ENCODE measurements around the gene EXOG.

The EXOG gene

GRCh38 chr3:38496131-38496910 is at the start of gene EXOG:
TSS of gene EXOG (plus strand) at chr3:38496340. CDS start at chr3:38496368, 28 bp downstream.
- peak; percentile 88 for DNase-seq (ENCODE audit: low read depth)

- DNase-seq (ENCODE audit: low read depth) = no peak
Observed at GRCh38 chr3:38446812-38447211, 49.3 kb upstream of the EXOG start.

GRCh38 chr3:38450853-38451252 is 45.3 kb upstream of the EXOG start:
- no peak for DNase-seq (ENCODE audit: low read depth)

GRCh38 chr3:38453075-38453912 is 42.8 kb upstream of the EXOG start, which contains the start of gene ACVR2B:
TSS of gene ACVR2B (plus strand) at chr3:38453890. CDS start at chr3:38454323, 433 bp downstream.
- peak; percentile 42 for DNase-seq (ENCODE audit: low read depth)

GRCh38 chr3:38453913-38454177 is 42.3 kb upstream of the EXOG start:
- DNase-seq (ENCODE audit: low read depth) = no peak

GRCh38 chr3:38454178-38454883 is 41.8 kb upstream of the EXOG start:
- no peak for DNase-seq (ENCODE audit: low read depth)

GRCh38 chr3:38454884-38455638 is 41.1 kb upstream of the EXOG start:
- DNase-seq (ENCODE audit: low read depth) = peak; percentile 12

- DNase-seq (ENCODE audit: low read depth) = no peak
Observed at GRCh38 chr3:38455639-38456430, 40.3 kb upstream of the EXOG start.

GRCh38 chr3:38457111-38458003 is 38.8 kb upstream of the EXOG start:
- DNase-seq (ENCODE audit: low read depth) = no peak

GRCh38 chr3:38458796-38459498 is 37.2 kb upstream of the EXOG start:
- DNase-seq (ENCODE audit: low read depth) = no peak

GRCh38 chr3:38459499-38460048 is 36.6 kb upstream of the EXOG start:
- no peak for DNase-seq (ENCODE audit: low read depth)

GRCh38 chr3:38460377-38461270 is 35.5 kb upstream of the EXOG start:
- no peak for DNase-seq (ENCODE audit: low read depth)

- no peak for DNase-seq (ENCODE audit: low read depth)
Observed at GRCh38 chr3:38465588-38466154, 30.5 kb upstream of the EXOG start.

- DNase-seq (ENCODE audit: low read depth) = no peak
Observed at GRCh38 chr3:38468765-38469164, 27.4 kb upstream of the EXOG start.

GRCh38 chr3:38469852-38470251 is 26.3 kb upstream of the EXOG start:
- DNase-seq (ENCODE audit: low read depth) = no peak

GRCh38 chr3:38471260-38471857 is 24.8 kb upstream of the EXOG start:
- DNase-seq (ENCODE audit: low read depth) = no peak

- DNase-seq (ENCODE audit: low read depth) = no peak
Observed at GRCh38 chr3:38472342-38472741, 23.8 kb upstream of the EXOG start.
